NCI-H2171 treated with DMSO at 0.1 percent for 48 hours (cell line): Measurements from ENCODE around the gene TIMP1.

Experiments used
- DNase-seq: peaks from one replicate; lab custom pipeline; 2025; lab: John Stamatoyannopoulos, UW

TIMP1 gene

DNA sequence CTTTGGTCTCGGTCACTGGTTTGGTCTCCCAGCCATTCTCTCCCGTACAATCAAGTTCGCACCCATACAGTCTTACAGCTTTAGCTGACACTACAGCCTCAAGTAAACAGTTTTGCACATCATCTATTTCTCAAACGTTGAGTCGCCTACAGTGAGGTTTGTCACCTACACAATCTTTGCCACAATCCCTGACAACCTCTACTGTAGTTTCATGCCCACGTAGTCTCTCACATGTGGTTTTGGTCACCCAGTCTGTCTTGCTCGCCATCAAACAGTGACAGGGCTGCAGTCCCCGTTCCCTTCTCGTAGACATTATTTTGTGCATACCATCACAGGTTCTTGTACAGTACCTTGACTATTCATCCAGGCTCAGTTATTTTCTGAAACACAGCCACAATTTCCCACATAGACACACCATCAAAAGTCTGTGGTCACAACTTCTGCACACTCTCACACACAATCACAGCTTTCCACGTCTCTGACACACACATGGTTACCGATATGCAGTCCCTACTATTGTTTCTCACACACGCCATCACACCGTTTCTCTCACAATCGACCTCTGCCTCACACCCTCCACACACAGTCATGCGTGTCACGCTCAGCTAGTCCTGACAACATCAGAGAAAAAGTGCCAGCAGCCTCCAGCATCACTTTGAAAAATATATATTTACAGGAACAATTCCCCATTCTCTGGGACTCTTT is 52.8 kb downstream of the TIMP1 start:
- no peak for DNase-seq
